Liver (tissue), 9 donors: ENCODE measurements around the gene MPRIP. TPM values are rescaled to one million over a fixed set of nuclear protein-coding genes. Genes with fewer than 3 reads are reported as not detected.

Experiments used
- DNase-seq: peaks from one replicate; pipeline ENCODE4 v3.0.0-alpha.2; 2017; ENCODE audit warnings: low spot score
- H3K27ac ChIP-seq, 2 donors: one replicate each; pipeline ENCODE4 v1.7.0; 2013; ENCODE audit warnings: inconsistent platforms in 2 of 2, low read length in 2 of 2, control low read depth in 1 of 2, low read depth in 1 of 2, mild to moderate bottlenecking in 1 of 2
- H3K27me3 ChIP-seq, 4 donors: one replicate each; pipeline versions ENCODE4 v1.6.1 to v1.7.0; 2013; ENCODE audit warnings: low read length in 3 of 4, inconsistent platforms in 1 of 4, mild to moderate bottlenecking in 1 of 4, moderate library complexity in 1 of 4; ENCODE audit not compliant: control insufficient read depth in 4 of 4, insufficient read depth in 4 of 4
- H3K36me3 ChIP-seq, 4 donors: one replicate each; pipeline versions ENCODE4 v1.6.1 to v1.7.0; 2013; ENCODE audit warnings: low read length in 3 of 4, mild to moderate bottlenecking in 3 of 4, low read depth in 1 of 4, moderate library complexity in 1 of 4; ENCODE audit not compliant: control insufficient read depth in 4 of 4, insufficient read depth in 3 of 4
- H3K4me1 ChIP-seq, 4 donors: one replicate each; pipeline versions ENCODE4 v1.6.1 to v1.7.0; 2013; ENCODE audit warnings: low read length in 3 of 4, mild to moderate bottlenecking in 3 of 4, moderate library complexity in 1 of 4; ENCODE audit not compliant: control insufficient read depth in 4 of 4, insufficient read depth in 4 of 4
- H3K4me3 ChIP-seq, 3 donors: one replicate each; pipeline versions ENCODE4 v1.6.1 to v1.7.0; 2013; ENCODE audit warnings: low read length in 3 of 3, control low read depth in 1 of 3, low read depth in 1 of 3, mild to moderate bottlenecking in 1 of 3
- H3K9ac ChIP-seq, 2 donors: one replicate each; pipeline ENCODE4 v1.7.0; 2013; ENCODE audit warnings: low read length in 2 of 2, mild to moderate bottlenecking in 2 of 2, moderate library complexity in 2 of 2, control low read depth in 1 of 2, low read depth in 1 of 2
- H3K9me3 ChIP-seq, 4 donors: one replicate each; pipeline versions ENCODE4 v1.6.1 to v1.7.0; 2013; ENCODE audit warnings: low read length in 3 of 4; ENCODE audit not compliant: control insufficient read depth in 4 of 4
- CTCF ChIP-seq: fragments of 150-350 bp; IDR thresholded peaks from 2 replicates; pipeline ENCODE4 v1.5.1; 2017; ENCODE audit warnings: improper control_type of control experiment, low read depth, low read length; ENCODE audit not compliant: missing input control
- FOXA1 ChIP-seq: IDR thresholded peaks from 2 replicates; pipeline ENCODE4 v1.6.1; 2016; ENCODE audit warnings: antibody characterized with exemption
- FOXA2 ChIP-seq: IDR thresholded peaks from 2 replicates; pipeline ENCODE4 v1.6.1; 2016; ENCODE audit warnings: antibody characterized with exemption
- HNF4G ChIP-seq: IDR thresholded peaks from 2 replicates; pipeline ENCODE4 v1.6.1; 2016; ENCODE audit warnings: antibody characterized with exemption
- JUND ChIP-seq, 2 donors: IDR thresholded peaks; 2 replicates each; pipeline ENCODE4 v1.6.1; 2016; ENCODE audit warnings: antibody characterized with exemption in 2 of 2
- MAX ChIP-seq: IDR thresholded peaks from 2 replicates; pipeline ENCODE4 v1.6.1; 2016; ENCODE audit warnings: antibody characterized with exemption
- RAD21 ChIP-seq, 2 donors: IDR thresholded peaks; 2 replicates each; pipeline ENCODE4 v1.6.1; 2016; ENCODE audit warnings: antibody characterized with exemption in 2 of 2, mild to moderate bottlenecking in 2 of 2
- REST ChIP-seq: IDR thresholded peaks from 2 replicates; pipeline ENCODE4 v1.6.1; 2016; ENCODE audit warnings: antibody characterized with exemption, mild to moderate bottlenecking
- RXRA ChIP-seq, 2 donors: IDR thresholded peaks; 2 replicates each; pipeline ENCODE4 v1.6.1; 2017 to 2018; ENCODE audit warnings: antibody characterized with exemption in 2 of 2, mild to moderate bottlenecking in 1 of 2
- TAF1 ChIP-seq: conservative IDR thresholded peaks from 2 replicates; pipeline ENCODE4 v1.6.1; 2016; ENCODE audit warnings: antibody characterized with exemption, mild to moderate bottlenecking
- YY1 ChIP-seq: IDR thresholded peaks from 2 replicates; pipeline ENCODE4 v1.6.1; 2016; ENCODE audit warnings: antibody characterized with exemption, mild to moderate bottlenecking
- WGBS: extraction: QIAGEN DNeasy Blood & Tissue Kit; methylation state at CpG from one replicate; pipeline ENCODE4 v1.1.7; 2013; 5-methylcytosine and 5-hydroxymethylcytosine counted together
- polyA plus RNA-seq, 2 donors: library from polyadenylated mRNA; stranded (reverse) in 1 of 2; unstranded in 1 of 2; fragments of 200-250 nt in 1 of 2; fragments of >200 nt in 1 of 2; fragmentation: Nextera tagmentation in 1 of 2; extraction: Ambion mirVana in 1 of 2; gene quantifications; one replicate each; pipeline versions ENCODE4 v1.2.1 to v1.2.3, GENCODE V29; 2013 to 2015
- total RNA-seq, 2 donors: library from RNA; depleted of rRNA; stranded (reverse); fragments of >200 nt; gene quantifications; one replicate each; pipeline ENCODE4 v1.2.3, GENCODE V29; 2014
- donor health status: healthy.
- donor health status: healthy.
- donor health status: healthy.
- donor health status: healthy.
- donor health status: healthy.

Gene MPRIP
- total and polyA plus RNA-seq, 4 donors: 21.2 to 61.9 (median 34.7) TPM

- H3K4me1 ChIP-seq: peaks cover 16 to 55% (median 36%) of the 10 kb centered on the region in 4 donors
- WGBS: 94% methylated on average over 5 of the region's 5 CpGs
- no peak overlapping the region for H3K9ac ChIP-seq
- no peak overlapping the region for H3K4me3 ChIP-seq
- H3K9me3 ChIP-seq: no peaks in the 10 kb centered on the region
- H3K27me3 ChIP-seq: no peaks in the 10 kb centered on the region
- no peak for DNase-seq
- no peak for TF ChIP-seq TAF1
- no peak for TF ChIP-seq RAD21 (IDR thresholded peaks at IDR 0.05)
- TF ChIP-seq FOXA1: no peak
- no peak for TF ChIP-seq HNF4G
- no peak for TF ChIP-seq YY1
- no peak for TF ChIP-seq FOXA2
- no peak for TF ChIP-seq RXRA (IDR thresholded peaks at IDR 0.05)
- no peak for TF ChIP-seq CTCF
- TF ChIP-seq MAX: no peak
- no peak for TF ChIP-seq REST
- H3K36me3 ChIP-seq: peaks cover 0 to 2% (median 0%) of the 10 kb centered on the region in 4 donors
- H3K27ac ChIP-seq: no peak overlapping the region
Observed at GRCh38 chr17:17072546-17072945, 30.3 kb downstream of the MPRIP start.

- no peaks in the 10 kb centered on the region for H3K9me3 ChIP-seq
- peaks cover 21 to 61% (median 42%) of the 10 kb centered on the region in 4 donors for H3K4me1 ChIP-seq
- TF ChIP-seq JUND (IDR thresholded peaks at IDR 0.05) (no peak), REST (no peak)
- no peak overlapping the region for H3K27ac ChIP-seq
- 93% methylated on average over 12 of the region's 12 CpGs for WGBS
- H3K4me3 ChIP-seq: no peak overlapping the region
- no peak for DNase-seq
- peaks cover 0 to 2% (median 0%) of the 10 kb centered on the region in 4 donors for H3K36me3 ChIP-seq
- H3K9ac ChIP-seq: no peak overlapping the region
- H3K27me3 ChIP-seq: no peaks in the 10 kb centered on the region
Observed at GRCh38 chr17:17073030-17073564, 30.8 kb downstream of the MPRIP start.
